CD14-positive monocyte (primary cell): ENCODE data around the gene C1QTNF9. TPM values are rescaled to one million over a fixed set of nuclear protein-coding genes. Genes with fewer than 3 reads are reported as not detected.
A peak's percentile ranks its signal among the peaks of the same experiment; 100 is the strongest.

ENCODE experiments used
- DNase-seq, 3 donors: peaks; one replicate each; pipeline ENCODE4 v3.0.0-alpha.2; 2011 to 2022
- H2AFZ ChIP-seq: 2 replicates; pipeline ENCODE4 v1.6.0; 2012; ENCODE audit warnings: mild to moderate bottlenecking, low read depth, low read length, inconsistent platforms; ENCODE audit not compliant: insufficient read depth, poor library complexity, severe bottlenecking
- H3K27ac ChIP-seq, 2 donors: 1 replicate in 1 of 2; 2 replicates in 1 of 2; pipeline ENCODE4 v1.5.1; 2012 to 2013; ENCODE audit warnings: low read length in 2 of 2, control low read depth in 1 of 2, inconsistent platforms in 1 of 2, low read depth in 1 of 2, mild to moderate bottlenecking in 1 of 2
- H3K27me3 ChIP-seq, 2 donors: one replicate each; pipeline versions ENCODE4 v1.6.0 to v1.6.1; 2011 to 2013; ENCODE audit warnings: low read length in 2 of 2; ENCODE audit not compliant: control insufficient read depth in 2 of 2, insufficient read depth in 2 of 2
- H3K36me3 ChIP-seq, 2 donors: replicated peaks in 1 of 2; 1 replicate in 1 of 2; 2 replicates in 1 of 2; pipeline versions ENCODE4 v1.5.1 to v1.6.1; 2012 to 2013; ENCODE audit warnings: low read length in 2 of 2, control low read depth in 1 of 2, inconsistent platforms in 1 of 2, mild to moderate bottlenecking in 1 of 2; ENCODE audit not compliant: insufficient read depth in 2 of 2, control insufficient read depth in 1 of 2
- H3K4me1 ChIP-seq, 2 donors: 1 replicate in 1 of 2; 2 replicates in 1 of 2; pipeline versions ENCODE4 v1.5.1 to v1.6.1; 2012 to 2013; ENCODE audit warnings: low read length in 2 of 2, control low read depth in 1 of 2, inconsistent platforms in 1 of 2, mild to moderate bottlenecking in 1 of 2, moderate library complexity in 1 of 2; ENCODE audit not compliant: insufficient read depth in 2 of 2, control insufficient read depth in 1 of 2
- H3K4me2 ChIP-seq: replicated peaks from 2 replicates; pipeline ENCODE3; 2012; ENCODE audit warnings: low read length, moderate library complexity, mild to moderate bottlenecking; ENCODE audit not compliant: poor library complexity, severe bottlenecking; ENCODE audit errors: extremely low read depth
- H3K4me3 ChIP-seq, 3 experiments: fragments of 200-600 bp in 1 of 3; sonication (generic) in 1 of 3; replicated peaks in 1 of 3; 1 replicate in 2 of 3; 2 replicates in 1 of 3; pipeline ENCODE4 v1.5.1; 2011 to 2013; ENCODE audit warnings: low read length in 3 of 3, mild to moderate bottlenecking in 3 of 3, control low read depth in 2 of 3, low read depth in 2 of 3, inconsistent platforms in 1 of 3, moderate library complexity in 1 of 3
- H3K79me2 ChIP-seq: 2 replicates; pipeline ENCODE4 v1.6.0; 2012; ENCODE audit warnings: mild to moderate bottlenecking, control low read depth, inconsistent platforms, low read length, moderate library complexity; ENCODE audit not compliant: insufficient read depth
- H3K9ac ChIP-seq: 2 replicates; pipeline ENCODE4 v1.6.0; 2017; ENCODE audit warnings: low read length, mild to moderate bottlenecking; ENCODE audit not compliant: insufficient read depth, poor library complexity, severe bottlenecking
- H3K9me3 ChIP-seq, 2 donors: replicated peaks in 1 of 2; 1 replicate in 1 of 2; 2 replicates in 1 of 2; pipeline versions ENCODE4 v1.5.1 to v1.6.1; 2012 to 2013; ENCODE audit warnings: low read length in 2 of 2, control low read depth in 1 of 2; ENCODE audit not compliant: control insufficient read depth in 1 of 2, insufficient read depth in 1 of 2
- H4K20me1 ChIP-seq: 2 replicates; pipeline ENCODE4 v1.6.0; 2012; ENCODE audit warnings: mild to moderate bottlenecking, low read length, control low read depth, moderate library complexity; ENCODE audit not compliant: insufficient read depth
- H3K27ac Mint-ChIP-seq, 7 donors: one replicate each; pipeline ENCODE4 v1.8.0; 2020; ENCODE audit warnings: mild to moderate bottlenecking in 7 of 7, mixed read lengths in 7 of 7, moderate library complexity in 6 of 7, inconsistent platforms in 2 of 7
- H3K27me3 Mint-ChIP-seq, 3 donors: one replicate each; pipeline ENCODE4 v1.8.0; 2021 to 2022; ENCODE audit warnings: low read depth in 3 of 3, mild to moderate bottlenecking in 3 of 3, mixed read lengths in 3 of 3, moderate library complexity in 3 of 3, inconsistent platforms in 1 of 3
- H3K36me3 Mint-ChIP-seq, 2 donors: one replicate each; pipeline ENCODE4 v1.8.0; 2020; ENCODE audit warnings: mixed read lengths in 2 of 2, inconsistent platforms in 1 of 2, mild to moderate bottlenecking in 1 of 2
- H3K4me1 Mint-ChIP-seq: one replicate; pipeline ENCODE4 v1.8.0; 2020; ENCODE audit warnings: mild to moderate bottlenecking, mixed read lengths
- H3K4me3 Mint-ChIP-seq, 2 donors: one replicate each; pipeline ENCODE4 v1.8.0; 2020; ENCODE audit warnings: mild to moderate bottlenecking in 2 of 2, mixed read lengths in 2 of 2, moderate library complexity in 1 of 2
- H3K9me3 Mint-ChIP-seq, 7 donors: one replicate each; pipeline ENCODE4 v1.8.0; 2020 to 2022; ENCODE audit warnings: mixed read lengths in 7 of 7, mild to moderate bottlenecking in 6 of 7, moderate library complexity in 6 of 7, inconsistent platforms in 2 of 7
- CTCF ChIP-seq: fragments of 200-600 bp; IDR thresholded peaks from one replicate; pipeline ENCODE4 v1.8.0; 2022; ENCODE audit warnings: antibody characterized with exemption, mild to moderate bottlenecking
- WGBS: methylation state at CpG from one replicate; pipeline ENCODE4 v1.1.5; 2013; ENCODE audit warnings: missing lambda C conversion rate; ENCODE audit not compliant: insufficient coverage; 5-methylcytosine and 5-hydroxymethylcytosine counted together
- intact Hi-C, 2 donors: fragments of 100-400 bp; cut with micrococcal nuclease; formaldehyde crosslinking; loops; one replicate each; pipeline versions ENCODE4 v1.15.0 to v1.15.1; 2023
- polyA plus RNA-seq, 3 donors: library from polyadenylated mRNA; depleted of rRNA in 1 of 3; unstranded in 2 of 3; stranded (reverse) in 1 of 3; fragments of 300-500 nt in 2 of 3; fragments of >200 nt in 1 of 3; fragmentation: Illumina TruSeq in 2 of 3; gene quantifications; 1 replicate in 2 of 3; 2 replicates in 1 of 3; pipeline ENCODE4 v1.2.3, GENCODE V29; 2012 to 2021

C1QTNF9 gene
- polyA plus RNA-seq, 3 donors = not detected

GRCh38 chr13:24275041-24275440 is 34.3 kb upstream of the C1QTNF9 start:
- H3K9ac ChIP-seq = no peak overlapping the region
- H3K27ac ChIP-seq = peak overlapping the region; percentile 66 to 80
- H4K20me1 ChIP-seq = peaks cover 15% of the 10 kb centered on the region
- intact Hi-C loops = no loop called here
- peaks cover 74 to 97% of the 10 kb centered on the region in 2 donors for H3K4me1 ChIP-seq
- peaks cover 86% of the 10 kb centered on the region for H3K79me2 ChIP-seq
- no peak for DNase-seq
- Mint-ChIP-seq H3K36me3 (peaks cover 38 to 42% of the 10 kb centered on the region in 2 donors), H3K27me3 (peaks cover 0 to 7% (median 6%) of the 10 kb centered on the region in 3 donors), H3K4me1 (peaks cover 75% of the 10 kb centered on the region), H3K9me3 (peaks cover 0 to 2% (median 0%) of the 10 kb centered on the region in 7 donors), H3K4me3 (peak overlapping the region in 1 of 2 donors; percentile 60), H3K27ac (peak overlapping the region; percentile 82 to 100 (median 95))
- TF ChIP-seq CTCF = no peak
- H3K27me3 ChIP-seq = no peaks in the 10 kb centered on the region
- H3K4me2 ChIP-seq = peak overlapping the region; percentile 90
- no peaks in the 10 kb centered on the region for H3K9me3 ChIP-seq
- no peak overlapping the region for H2AFZ ChIP-seq
- peak overlapping the region in 1 of 3 experiments; percentile 3 for H3K4me3 ChIP-seq
- H3K36me3 ChIP-seq = no peaks in the 10 kb centered on the region

GRCh38 chr13:24276306-24276705 is 33.1 kb upstream of the C1QTNF9 start:
- no peak overlapping the region for H3K4me3 ChIP-seq
- peaks cover 45 to 48% of the 10 kb centered on the region in 2 donors for H3K36me3 Mint-ChIP-seq
- no peak overlapping the region for H2AFZ ChIP-seq
- H3K36me3 ChIP-seq = peaks cover 1% of the 10 kb centered on the region in 2 donors
- peaks cover 23% of the 10 kb centered on the region for H4K20me1 ChIP-seq
- peak overlapping the region; percentile 28 for H3K4me2 ChIP-seq
- intact Hi-C loops = no loop called here
- peak overlapping the region in 1 of 2 donors; percentile 12 for H3K4me3 Mint-ChIP-seq
- 0% methylated on average over 2 of the region's 2 CpGs for WGBS
- H3K27me3 ChIP-seq = no peaks in the 10 kb centered on the region
- peaks cover 80% of the 10 kb centered on the region for H3K4me1 Mint-ChIP-seq
- no peaks in the 10 kb centered on the region for H3K9me3 ChIP-seq
- H3K27ac Mint-ChIP-seq = peak overlapping the region; percentile 69 to 100 (median 89)
- TF ChIP-seq CTCF = no peak
- no peak overlapping the region for H3K9ac ChIP-seq
- peak; percentile 78 to 87 (median 86) for DNase-seq
- peaks cover 0 to 2% (median 0%) of the 10 kb centered on the region in 7 donors for H3K9me3 Mint-ChIP-seq
- H3K27me3 Mint-ChIP-seq = peaks cover 0 to 5% (median 2%) of the 10 kb centered on the region in 3 donors
- peak overlapping the region; percentile 80 to 83 for H3K27ac ChIP-seq
- peaks cover 86% of the 10 kb centered on the region for H3K79me2 ChIP-seq
- peaks cover 83 to 98% of the 10 kb centered on the region in 2 donors for H3K4me1 ChIP-seq
